Sigmoid colon (tissue), 7 donors: ENCODE measurements around the gene ZNF687. TPM values are rescaled to one million over a fixed set of nuclear protein-coding genes. Genes with fewer than 3 reads are reported as not detected.
"Not testable (repeated sequence)": the region's sequence is repeated elsewhere in the genome, so short reads cannot be mapped to it uniquely, and the experiment has no call there.

Experiments
- DNase-seq: peaks from one replicate; pipeline ENCODE4 v3.0.0-alpha.2; 2019
- H3K27ac ChIP-seq, 4 donors: fragments of 200-600 bp; sonication (generic); one replicate each; pipeline ENCODE4 v1.5.1; 2016 to 2019; ENCODE audit warnings: mild to moderate bottlenecking in 1 of 4
- H3K27me3 ChIP-seq, 3 donors: fragments of 200-600 bp; sonication (generic); one replicate each; pipeline ENCODE4 v1.5.1; 2019; ENCODE audit warnings: mild to moderate bottlenecking in 1 of 3
- H3K36me3 ChIP-seq, 4 donors: fragments of 200-600 bp; sonication (generic); one replicate each; pipeline ENCODE4 v1.5.1; 2016 to 2019
- H3K4me1 ChIP-seq, 4 donors: fragments of 200-600 bp; sonication (generic); one replicate each; pipeline ENCODE4 v1.5.1; 2017 to 2019
- H3K4me3 ChIP-seq, 4 donors: fragments of 200-600 bp; sonication (generic); one replicate each; pipeline ENCODE4 v1.5.1; 2017 to 2019; ENCODE audit warnings: mild to moderate bottlenecking in 2 of 4, moderate library complexity in 1 of 4
- H3K9me3 ChIP-seq, 4 donors: fragments of 200-600 bp in 3 of 4; sonication (generic) in 3 of 4; one replicate each; pipeline versions ENCODE4 v1.5.1 to v1.6.1; 2013 to 2019
- EP300 ChIP-seq, 4 donors: sonication (generic); formaldehyde crosslinking; IDR thresholded peaks; one replicate each; pipeline ENCODE4 v1.6.1; 2017; ENCODE audit warnings: antibody characterized with exemption in 4 of 4
- POLR2A ChIP-seq, 2 donors: fragments of 450-650 bp; IDR thresholded peaks; one replicate each; pipeline ENCODE4 v1.6.1; 2016; ENCODE audit warnings: antibody characterized with exemption in 2 of 2, mild to moderate bottlenecking in 2 of 2, moderate library complexity in 2 of 2
- POLR2AphosphoS5 ChIP-seq, 4 donors: sonication (generic); formaldehyde crosslinking; IDR thresholded peaks; one replicate each; pipeline ENCODE4 v1.6.1; 2017; ENCODE audit warnings: antibody characterized with exemption in 4 of 4
- WGBS, 2 donors: extraction: QIAGEN DNeasy Blood & Tissue Kit; methylation state at CpG; one replicate each; pipeline ENCODE4 v1.1.7; 2013; 5-methylcytosine and 5-hydroxymethylcytosine counted together
- intact Hi-C: fragments of 100-400 bp; cut with DNase I; formaldehyde crosslinking; loops from one replicate; pipeline ENCODE4 v1.15.1; 2023
- polyA plus RNA-seq, 3 donors: library from polyadenylated mRNA; stranded (reverse); fragments of 200-250 nt; gene quantifications; one replicate each; pipeline ENCODE4 v1.2.3, GENCODE V29; 2013
- total RNA-seq, 4 donors: library from RNA; depleted of rRNA; stranded (reverse); fragments of >200 nt; gene quantifications; one replicate each; pipeline ENCODE4 v1.1.0, GENCODE V29; 2016
- TF ChIP-seq, protein P1 (sequence below), 4 experiments: fragments of 450-650 bp in 3 of 4; fragments of 200-600 bp in 1 of 4; IDR thresholded peaks; one replicate each; pipeline ENCODE4 v1.5.1; 2016 to 2019; ENCODE audit warnings: antibody characterized with exemption in 4 of 4, mild to moderate bottlenecking in 3 of 4, moderate library complexity in 2 of 4
- donor health status: healthy with polysubstance abuse.
- donor health status: Bipolar disorder and iron deficiency.
- donor health status: healthy.

Gene ZNF687
- total and polyA plus RNA-seq, 7 donors = 6.6 to 24.2 (median 17.6) TPM

DNA sequence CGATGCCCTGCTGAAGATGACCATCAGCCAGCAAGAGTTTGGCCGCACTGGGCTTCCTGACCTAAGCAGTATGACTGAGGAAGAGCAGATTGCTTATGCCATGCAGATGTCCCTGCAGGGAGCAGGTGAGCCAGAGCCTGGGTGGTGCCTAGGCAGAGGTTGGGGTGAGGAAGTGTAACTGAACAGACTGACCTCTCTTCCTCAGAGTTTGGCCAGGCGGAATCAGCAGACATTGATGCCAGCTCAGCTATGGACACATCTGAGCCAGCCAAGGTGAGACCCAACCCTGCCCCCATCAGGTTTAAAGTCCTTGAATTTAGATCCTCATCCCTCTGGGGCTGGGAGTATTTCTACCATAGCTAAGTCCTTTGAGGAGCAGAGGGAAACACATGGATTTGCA lies 15.8 kb upstream of the ZNF687 start:
- Histone ChIP-seq H3K4me3 (no peak overlapping the region), H3K36me3 (peaks cover 23 to 84% (median 51%) of the 10 kb centered on the region in 4 donors), H3K27me3 (no peaks in the 10 kb centered on the region), H3K4me1 (no peaks in the 10 kb centered on the region), H3K9me3 (no peaks in the 10 kb centered on the region), H3K27ac (no peak overlapping the region)
- DNase-seq = no peak
- intact Hi-C loops = no loop called here
- TF ChIP-seq POLR2AphosphoS5 (IDR thresholded peaks at IDR 0.05) = no peak
- TF ChIP-seq, protein P1, sequence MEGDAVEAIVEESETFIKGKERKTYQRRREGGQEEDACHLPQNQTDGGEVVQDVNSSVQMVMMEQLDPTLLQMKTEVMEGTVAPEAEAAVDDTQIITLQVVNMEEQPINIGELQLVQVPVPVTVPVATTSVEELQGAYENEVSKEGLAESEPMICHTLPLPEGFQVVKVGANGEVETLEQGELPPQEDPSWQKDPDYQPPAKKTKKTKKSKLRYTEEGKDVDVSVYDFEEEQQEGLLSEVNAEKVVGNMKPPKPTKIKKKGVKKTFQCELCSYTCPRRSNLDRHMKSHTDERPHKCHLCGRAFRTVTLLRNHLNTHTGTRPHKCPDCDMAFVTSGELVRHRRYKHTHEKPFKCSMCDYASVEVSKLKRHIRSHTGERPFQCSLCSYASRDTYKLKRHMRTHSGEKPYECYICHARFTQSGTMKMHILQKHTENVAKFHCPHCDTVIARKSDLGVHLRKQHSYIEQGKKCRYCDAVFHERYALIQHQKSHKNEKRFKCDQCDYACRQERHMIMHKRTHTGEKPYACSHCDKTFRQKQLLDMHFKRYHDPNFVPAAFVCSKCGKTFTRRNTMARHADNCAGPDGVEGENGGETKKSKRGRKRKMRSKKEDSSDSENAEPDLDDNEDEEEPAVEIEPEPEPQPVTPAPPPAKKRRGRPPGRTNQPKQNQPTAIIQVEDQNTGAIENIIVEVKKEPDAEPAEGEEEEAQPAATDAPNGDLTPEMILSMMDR (IDR thresholded peaks at IDR 0.05) = no peak
- no peak for TF ChIP-seq POLR2A (IDR thresholded peaks at IDR 0.05)
- TF ChIP-seq EP300 (IDR thresholded peaks at IDR 0.05) = no peak
- WGBS, 2 donors = 91 to 93% methylated on average over 3 of the region's 3 CpGs

DNA sequence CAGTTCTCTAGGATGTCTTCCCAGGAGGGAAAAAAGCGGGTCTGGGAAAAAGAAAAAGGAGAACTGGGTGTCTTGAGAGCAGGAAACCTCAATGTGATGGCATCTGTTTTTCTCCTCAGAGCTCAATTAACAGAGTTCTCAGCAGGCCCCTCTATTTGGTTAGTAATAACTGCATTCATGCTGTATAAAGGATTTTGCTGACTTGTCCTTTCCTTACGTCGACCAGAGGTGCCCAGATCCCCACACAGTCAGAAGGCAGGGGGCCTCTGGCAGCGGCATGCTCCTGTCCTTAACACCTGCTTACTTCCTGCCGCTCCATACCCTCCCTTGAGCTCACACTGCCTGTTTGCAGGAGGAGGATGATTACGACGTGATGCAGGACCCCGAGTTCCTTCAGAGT lies 15.3 kb upstream of the ZNF687 start:
- Histone ChIP-seq H3K4me1 (no peaks in the 10 kb centered on the region), H3K4me3 (no peak overlapping the region), H3K9me3 (no peaks in the 10 kb centered on the region), H3K27me3 (no peaks in the 10 kb centered on the region), H3K27ac (no peak overlapping the region), H3K36me3 (peaks cover 23 to 83% (median 51%) of the 10 kb centered on the region in 4 donors)
- WGBS, 2 donors = 82 to 85% methylated on average over 8 of the region's 8 CpGs
- DNase-seq = no peak
- intact Hi-C loops = no loop called here
- TF ChIP-seq, protein P1 (IDR thresholded peaks at IDR 0.05) = no peak
- no peak for TF ChIP-seq POLR2AphosphoS5 (IDR thresholded peaks at IDR 0.05)
- no peak for TF ChIP-seq POLR2A (IDR thresholded peaks at IDR 0.05)
- no peak for TF ChIP-seq EP300 (IDR thresholded peaks at IDR 0.05)

DNA sequence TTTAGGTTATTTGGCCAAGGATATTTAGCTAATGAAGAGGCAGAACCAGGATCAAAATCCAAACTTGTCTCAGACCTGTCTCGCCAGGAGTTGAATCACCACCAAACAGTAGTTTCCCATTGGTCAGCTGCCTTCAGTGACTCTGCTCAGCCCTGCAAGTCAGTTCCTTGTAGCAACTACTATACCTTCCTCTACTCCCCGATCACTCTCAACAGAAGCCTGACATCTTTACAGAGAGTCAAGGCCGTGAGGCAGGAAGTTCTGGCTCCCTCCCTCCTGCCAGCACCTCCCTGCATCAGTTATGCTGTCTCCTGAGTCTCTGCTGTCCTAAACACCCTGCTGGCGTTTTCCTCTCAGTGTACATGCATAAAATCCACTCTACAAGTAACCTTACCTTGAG lies 14.3 kb upstream of the ZNF687 start:
- H3K27ac ChIP-seq = no peak overlapping the region
- intact Hi-C loops = no loop called here
- H3K4me1 ChIP-seq = no peaks in the 10 kb centered on the region
- no peaks in the 10 kb centered on the region for H3K9me3 ChIP-seq
- no peaks in the 10 kb centered on the region for H3K27me3 ChIP-seq
- WGBS, 2 donors = 75 to 76% methylated on average over 4 of the region's 4 CpGs
- H3K4me3 ChIP-seq = no peak overlapping the region
- TF ChIP-seq, protein P1 (IDR thresholded peaks at IDR 0.05) = no peak
- no peak for TF ChIP-seq POLR2A (IDR thresholded peaks at IDR 0.05)
- no peak for TF ChIP-seq EP300 (IDR thresholded peaks at IDR 0.05)
- TF ChIP-seq POLR2AphosphoS5 (IDR thresholded peaks at IDR 0.05) = no peak
- H3K36me3 ChIP-seq = peaks cover 23 to 77% (median 48%) of the 10 kb centered on the region in 4 donors
- DNase-seq = no peak

DNA sequence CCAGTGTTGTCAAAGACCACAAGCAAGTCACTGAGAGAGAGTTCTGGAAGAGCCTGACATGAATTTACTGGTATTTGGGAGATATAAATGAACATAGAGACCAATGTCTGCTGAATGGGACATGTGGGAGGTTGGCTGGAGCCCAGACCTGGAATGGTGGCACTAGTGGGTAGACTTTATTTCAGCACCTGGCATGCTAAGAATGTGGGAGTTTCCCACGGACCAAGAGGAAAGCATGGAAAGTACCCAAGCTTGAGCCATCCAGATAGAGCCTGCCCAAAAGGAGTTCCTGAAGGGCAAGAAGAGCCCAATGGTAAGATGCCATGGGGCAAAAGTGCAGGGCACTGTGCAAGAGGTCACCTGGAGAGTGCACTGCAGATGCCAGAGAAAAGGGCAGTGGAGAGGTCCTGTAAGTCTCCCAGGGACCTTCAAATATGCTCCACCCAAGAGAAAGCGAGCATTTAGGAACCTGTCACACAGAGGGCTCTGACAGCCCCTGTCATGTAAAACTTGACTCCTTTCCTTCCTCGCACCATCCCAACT lies 8.1 kb upstream of the ZNF687 start:
- H3K36me3 ChIP-seq = peaks cover 0 to 18% (median 0%) of the 10 kb centered on the region in 4 donors
- WGBS, 2 donors = 84 to 88% methylated on average over 3 of the region's 3 CpGs
- intact Hi-C loops = no loop called here
- H3K9me3 ChIP-seq = no peaks in the 10 kb centered on the region
- H3K27me3 ChIP-seq = no peaks in the 10 kb centered on the region
- TF ChIP-seq POLR2AphosphoS5 (IDR thresholded peaks at IDR 0.05) (no peak), EP300 (IDR thresholded peaks at IDR 0.05) (no peak), POLR2A (IDR thresholded peaks at IDR 0.05) (no peak)
- TF ChIP-seq, protein P1 (IDR thresholded peaks at IDR 0.05) = no peak
- H3K4me1 ChIP-seq = no peaks in the 10 kb centered on the region
- no peak overlapping the region for H3K27ac ChIP-seq
- no peak for DNase-seq
- no peak overlapping the region for H3K4me3 ChIP-seq

DNA sequence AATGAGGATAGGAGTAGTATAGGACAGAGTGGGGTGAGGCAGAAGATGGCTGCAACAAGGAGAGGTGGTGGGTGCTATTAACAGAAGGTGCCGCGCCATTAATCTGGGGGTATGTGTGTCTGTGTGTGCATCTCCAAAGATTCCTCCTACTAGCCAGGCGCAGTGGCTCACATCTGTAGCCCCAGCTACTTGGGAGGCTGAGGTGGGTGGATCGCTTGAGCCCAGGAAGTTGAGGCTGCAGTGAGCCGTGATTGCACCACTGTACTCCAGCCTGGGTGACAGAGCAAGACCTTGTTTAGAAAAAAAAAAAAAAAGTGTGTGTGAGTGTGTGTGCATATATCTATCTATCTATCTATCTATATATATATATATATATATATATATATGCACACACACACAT lies 6.8 kb upstream of the ZNF687 start:
- H3K9me3 ChIP-seq, H3K27ac ChIP-seq, DNase-seq, H3K4me3 ChIP-seq, H3K4me1 ChIP-seq, H3K27me3 ChIP-seq, intact Hi-C loops: not testable (repeated sequence)
- peaks cover 0 to 12% (median 0%) of the 10 kb centered on the region in 4 donors for H3K36me3 ChIP-seq
- 86 to 91% methylated on average over 5 of the region's 5 CpGs for WGBS, 2 donors
